Right atrium auricular region (tissue), 2 donors: ENCODE measurements around the gene WDR27. TPM values are rescaled to one million over a fixed set of nuclear protein-coding genes. Genes with fewer than 3 reads are reported as not detected.

Experiments used
- DNase-seq: peaks from one replicate; pipeline ENCODE4 v3.0.0-alpha.2; 2019; ENCODE audit warnings: low spot score
- H3K27ac ChIP-seq, 2 donors: fragments of 200-600 bp; sonication (generic); 1 replicate in 1 of 2; 2 replicates in 1 of 2; pipeline ENCODE4 v1.5.1; 2016 to 2019
- H3K27me3 ChIP-seq, 2 donors: fragments of 200-600 bp; sonication (generic); one replicate each; pipeline versions ENCODE4 v1.5.1 to v1.6.0; 2017 to 2019
- H3K36me3 ChIP-seq: fragments of 200-600 bp; sonication (generic); one replicate; pipeline ENCODE4 v1.5.1; 2016
- H3K4me1 ChIP-seq, 2 donors: fragments of 200-600 bp; sonication (generic); one replicate each; pipeline versions ENCODE4 v1.5.1 to v1.6.0; 2017 to 2019
- H3K4me3 ChIP-seq, 2 donors: fragments of 200-600 bp; sonication (generic); 1 replicate in 1 of 2; 2 replicates in 1 of 2; pipeline ENCODE4 v1.5.1; 2017 to 2019; ENCODE audit warnings: mild to moderate bottlenecking in 1 of 2, moderate library complexity in 1 of 2
- H3K9me3 ChIP-seq, 2 donors: fragments of 200-600 bp; sonication (generic); one replicate each; pipeline ENCODE4 v1.5.1; 2019
- total RNA-seq, 2 donors: library from RNA; depleted of rRNA; stranded (reverse); fragments of >200 nt; gene quantifications; one replicate each; pipeline ENCODE4 v1.1.0, GENCODE V29; 2016
- TF ChIP-seq, protein P1 (sequence below), 2 donors: fragments of 200-600 bp; sonication (generic); IDR thresholded peaks; one replicate each; pipeline ENCODE4 v1.5.1; 2019; ENCODE audit warnings: antibody characterized with exemption in 2 of 2

Gene WDR27
- total RNA-seq, 2 donors from 2014 or later = 3.5 to 4.7 TPM

DNA sequence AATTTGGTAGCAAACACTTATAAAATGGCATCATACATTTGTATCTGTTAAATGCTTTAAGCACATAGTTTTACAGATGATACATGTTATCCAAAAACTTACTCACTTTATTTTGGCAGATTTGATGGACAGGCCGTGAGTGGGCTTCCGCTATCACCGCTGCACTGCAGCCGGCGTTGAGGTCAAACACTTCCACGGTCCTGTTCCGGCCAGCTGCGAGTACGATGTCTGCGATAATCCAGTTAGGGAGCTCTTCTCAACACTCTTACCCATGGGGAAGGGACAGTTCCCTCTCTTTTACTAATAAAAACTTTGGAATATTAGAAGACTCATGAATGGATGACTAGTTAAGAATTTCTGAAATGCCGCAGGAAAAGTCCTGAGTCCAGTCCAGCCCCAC, 69.0 kb downstream of the WDR27 start:
- TF ChIP-seq, protein P1, sequence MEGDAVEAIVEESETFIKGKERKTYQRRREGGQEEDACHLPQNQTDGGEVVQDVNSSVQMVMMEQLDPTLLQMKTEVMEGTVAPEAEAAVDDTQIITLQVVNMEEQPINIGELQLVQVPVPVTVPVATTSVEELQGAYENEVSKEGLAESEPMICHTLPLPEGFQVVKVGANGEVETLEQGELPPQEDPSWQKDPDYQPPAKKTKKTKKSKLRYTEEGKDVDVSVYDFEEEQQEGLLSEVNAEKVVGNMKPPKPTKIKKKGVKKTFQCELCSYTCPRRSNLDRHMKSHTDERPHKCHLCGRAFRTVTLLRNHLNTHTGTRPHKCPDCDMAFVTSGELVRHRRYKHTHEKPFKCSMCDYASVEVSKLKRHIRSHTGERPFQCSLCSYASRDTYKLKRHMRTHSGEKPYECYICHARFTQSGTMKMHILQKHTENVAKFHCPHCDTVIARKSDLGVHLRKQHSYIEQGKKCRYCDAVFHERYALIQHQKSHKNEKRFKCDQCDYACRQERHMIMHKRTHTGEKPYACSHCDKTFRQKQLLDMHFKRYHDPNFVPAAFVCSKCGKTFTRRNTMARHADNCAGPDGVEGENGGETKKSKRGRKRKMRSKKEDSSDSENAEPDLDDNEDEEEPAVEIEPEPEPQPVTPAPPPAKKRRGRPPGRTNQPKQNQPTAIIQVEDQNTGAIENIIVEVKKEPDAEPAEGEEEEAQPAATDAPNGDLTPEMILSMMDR (IDR thresholded peaks at IDR 0.05) = no peak
- no peak for DNase-seq
- H3K27ac ChIP-seq = no peak overlapping the region
- no peaks in the 10 kb centered on the region for H3K4me1 ChIP-seq
- no peaks in the 10 kb centered on the region for H3K27me3 ChIP-seq
- peaks cover 8% of the 10 kb centered on the region for H3K36me3 ChIP-seq
- no peaks in the 10 kb centered on the region for H3K9me3 ChIP-seq
- H3K4me3 ChIP-seq = no peak overlapping the region

DNA sequence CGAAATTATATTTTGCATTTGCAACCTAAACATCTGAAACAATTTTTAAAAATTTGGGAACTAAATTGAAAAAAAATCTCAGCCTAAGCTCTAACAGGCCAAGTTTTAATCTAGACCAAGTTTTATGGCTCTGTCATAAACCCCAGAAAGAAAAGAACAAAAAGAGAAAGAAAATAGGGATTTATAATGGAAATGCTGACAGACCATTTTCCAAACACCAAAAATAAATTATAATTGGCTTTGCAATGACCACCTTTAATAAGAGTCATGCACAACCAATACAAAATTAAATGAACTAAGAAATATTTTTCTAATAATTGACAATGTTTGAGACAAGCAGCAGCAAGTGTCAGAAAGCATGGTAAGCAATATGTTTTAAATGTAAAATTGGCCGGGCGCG, 72.6 kb downstream of the WDR27 start:
- H3K27ac ChIP-seq = no peak overlapping the region

GRCh38 chr6:169627736-169628607, 73.9 kb downstream of the WDR27 start:
- Histone ChIP-seq H3K36me3 (peaks cover 3% of the 10 kb centered on the region), H3K27ac (no peak overlapping the region), H3K4me1 (no peaks in the 10 kb centered on the region), H3K4me3 (no peak overlapping the region), H3K9me3 (no peaks in the 10 kb centered on the region), H3K27me3 (no peaks in the 10 kb centered on the region)
- no peak for DNase-seq
- TF ChIP-seq, protein P1 (IDR thresholded peaks at IDR 0.05) = no peak

More for the DNA sequence above, 72.6 kb downstream of the WDR27 start:
- TF ChIP-seq, protein P1 (IDR thresholded peaks at IDR 0.05) = no peak
- peaks cover 8% of the 10 kb centered on the region for H3K36me3 ChIP-seq
- no peak overlapping the region for H3K4me3 ChIP-seq
- no peaks in the 10 kb centered on the region for H3K27me3 ChIP-seq
- no peaks in the 10 kb centered on the region for H3K9me3 ChIP-seq
- no peaks in the 10 kb centered on the region for H3K4me1 ChIP-seq
- no peak for DNase-seq

DNA sequence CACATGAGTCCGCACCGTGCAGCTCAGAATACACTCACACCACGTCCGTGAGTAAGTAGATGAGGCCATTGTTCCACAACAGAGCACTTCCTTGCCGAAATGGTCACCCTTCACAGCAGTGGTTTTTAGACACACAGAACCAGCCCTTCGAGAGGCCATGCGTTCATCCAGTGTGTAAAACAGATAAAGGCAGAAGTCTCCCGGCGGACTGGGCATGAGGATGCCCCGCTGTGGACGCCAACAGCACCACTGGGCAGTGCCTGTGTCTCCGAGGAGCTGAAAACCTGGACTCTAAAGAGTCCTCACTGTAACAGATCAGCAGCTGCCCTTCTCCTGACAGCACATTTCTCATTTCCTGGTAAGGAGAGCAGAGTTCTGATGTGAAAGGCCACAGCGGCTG, 75.2 kb downstream of the WDR27 start:
- no peaks in the 10 kb centered on the region for H3K36me3 ChIP-seq
- TF ChIP-seq, protein P1 (IDR thresholded peaks at IDR 0.05) = no peak
- no peak for DNase-seq

GRCh38 chr6:169626169-169626568, 75.7 kb downstream of the WDR27 start:
- H3K4me3 ChIP-seq = no peak overlapping the region
- no peaks in the 10 kb centered on the region for H3K4me1 ChIP-seq
- H3K36me3 ChIP-seq = no peaks in the 10 kb centered on the region
- TF ChIP-seq, protein P1 (IDR thresholded peaks at IDR 0.05) = no peak
- no peaks in the 10 kb centered on the region for H3K27me3 ChIP-seq
- DNase-seq = no peak
- no peaks in the 10 kb centered on the region for H3K9me3 ChIP-seq
- no peak overlapping the region for H3K27ac ChIP-seq

More for the DNA sequence above, 75.2 kb downstream of the WDR27 start:
- no peak overlapping the region for H3K27ac ChIP-seq
- H3K4me3 ChIP-seq = no peak overlapping the region
- no peaks in the 10 kb centered on the region for H3K4me1 ChIP-seq
- no peaks in the 10 kb centered on the region for H3K27me3 ChIP-seq
- no peaks in the 10 kb centered on the region for H3K9me3 ChIP-seq
